Measurements from ENCODE around the gene PAX8. TPM values are rescaled to one million over a fixed set of nuclear protein-coding genes. Genes with fewer than 3 reads are reported as not detected.
"Not testable (repeated sequence)": the region's sequence is repeated elsewhere in the genome, so short reads cannot be mapped to it uniquely, and the experiment has no call there.

The PAX8 gene
- total and polyA plus RNA-seq, 4 donors, result 0.28 to 5.9 (median 2.3) TPM

- Histone ChIP-seq H3K9me3 (ENCODE audit: control insufficient read depth in 4 of 4, insufficient read depth in 3 of 4, low read length in 3 of 4) (peaks cover 0 to 2% (median 0%) of the 10 kb centered on the region in 4 donors), H3K27me3 (ENCODE audit: control insufficient read depth in 3 of 3, insufficient read depth in 3 of 3, low read length in 2 of 3) (peaks cover 0 to 25% (median 11%) of the 10 kb centered on the region in 3 donors), H3K36me3 (ENCODE audit: control insufficient read depth in 4 of 4, insufficient read depth in 4 of 4, low read length in 4 of 4) (no peaks in the 10 kb centered on the region), H3K4me1 (ENCODE audit: control insufficient read depth in 5 of 5, insufficient read depth in 5 of 5, low read length in 5 of 5) (peaks cover 0 to 6% (median 4%) of the 10 kb centered on the region in 5 donors), H3K27ac (ENCODE audit: low read depth in 1 of 2, low read length in 1 of 2) (no peak overlapping the region), H3K4me3 (no peak overlapping the region), H3K9ac (ENCODE audit: insufficient read depth in 1 of 2, low read length in 2 of 2) (no peak overlapping the region)
- TF ChIP-seq, protein P1, sequence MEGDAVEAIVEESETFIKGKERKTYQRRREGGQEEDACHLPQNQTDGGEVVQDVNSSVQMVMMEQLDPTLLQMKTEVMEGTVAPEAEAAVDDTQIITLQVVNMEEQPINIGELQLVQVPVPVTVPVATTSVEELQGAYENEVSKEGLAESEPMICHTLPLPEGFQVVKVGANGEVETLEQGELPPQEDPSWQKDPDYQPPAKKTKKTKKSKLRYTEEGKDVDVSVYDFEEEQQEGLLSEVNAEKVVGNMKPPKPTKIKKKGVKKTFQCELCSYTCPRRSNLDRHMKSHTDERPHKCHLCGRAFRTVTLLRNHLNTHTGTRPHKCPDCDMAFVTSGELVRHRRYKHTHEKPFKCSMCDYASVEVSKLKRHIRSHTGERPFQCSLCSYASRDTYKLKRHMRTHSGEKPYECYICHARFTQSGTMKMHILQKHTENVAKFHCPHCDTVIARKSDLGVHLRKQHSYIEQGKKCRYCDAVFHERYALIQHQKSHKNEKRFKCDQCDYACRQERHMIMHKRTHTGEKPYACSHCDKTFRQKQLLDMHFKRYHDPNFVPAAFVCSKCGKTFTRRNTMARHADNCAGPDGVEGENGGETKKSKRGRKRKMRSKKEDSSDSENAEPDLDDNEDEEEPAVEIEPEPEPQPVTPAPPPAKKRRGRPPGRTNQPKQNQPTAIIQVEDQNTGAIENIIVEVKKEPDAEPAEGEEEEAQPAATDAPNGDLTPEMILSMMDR (IDR thresholded peaks at IDR 0.05; ENCODE audit: control extremely low read depth, extremely low read depth), result no peak
- DNase-seq, result peak in 1 of 3 donors; percentile 35
- no peak for ATAC-seq (ENCODE audit: insufficient read depth, low FRiP score)
- 15% methylated on average over 26 to 28 of the region's 28 CpGs for WGBS, 2 donors
Measured at GRCh38 chr2:113291191-113291590, 12.5 kb upstream of the PAX8 start.

- 73 to 91% methylated on average over 5 of the region's 5 CpGs for WGBS, 2 donors
- ATAC-seq (ENCODE audit: insufficient read depth, low FRiP score); H3K9me3 ChIP-seq (ENCODE audit: control insufficient read depth in 4 of 4, insufficient read depth in 3 of 4, low read length in 3 of 4); H3K9ac ChIP-seq (ENCODE audit: insufficient read depth in 1 of 2, low read length in 2 of 2); H3K36me3 ChIP-seq (ENCODE audit: control insufficient read depth in 4 of 4, insufficient read depth in 4 of 4, low read length in 4 of 4); H3K4me3 ChIP-seq: not testable (repeated sequence)
- H3K27me3 ChIP-seq (ENCODE audit: control insufficient read depth in 3 of 3, insufficient read depth in 3 of 3, low read length in 2 of 3), result peaks cover 0 to 25% (median 11%) of the 10 kb centered on the region in 3 donors
- peak overlapping the region in 1 of 2 donors; percentile 67 for H3K27ac ChIP-seq (ENCODE audit: low read depth in 1 of 2, low read length in 1 of 2)
- peaks cover 0 to 13% (median 4%) of the 10 kb centered on the region in 5 donors for H3K4me1 ChIP-seq (ENCODE audit: control insufficient read depth in 5 of 5, insufficient read depth in 5 of 5, low read length in 5 of 5)
- DNase-seq, result peak; percentile 17 to 52 (median 48)
Measured at GRCh38 chr2:113288674-113289149, 10.0 kb upstream of the PAX8 start.

DNA sequence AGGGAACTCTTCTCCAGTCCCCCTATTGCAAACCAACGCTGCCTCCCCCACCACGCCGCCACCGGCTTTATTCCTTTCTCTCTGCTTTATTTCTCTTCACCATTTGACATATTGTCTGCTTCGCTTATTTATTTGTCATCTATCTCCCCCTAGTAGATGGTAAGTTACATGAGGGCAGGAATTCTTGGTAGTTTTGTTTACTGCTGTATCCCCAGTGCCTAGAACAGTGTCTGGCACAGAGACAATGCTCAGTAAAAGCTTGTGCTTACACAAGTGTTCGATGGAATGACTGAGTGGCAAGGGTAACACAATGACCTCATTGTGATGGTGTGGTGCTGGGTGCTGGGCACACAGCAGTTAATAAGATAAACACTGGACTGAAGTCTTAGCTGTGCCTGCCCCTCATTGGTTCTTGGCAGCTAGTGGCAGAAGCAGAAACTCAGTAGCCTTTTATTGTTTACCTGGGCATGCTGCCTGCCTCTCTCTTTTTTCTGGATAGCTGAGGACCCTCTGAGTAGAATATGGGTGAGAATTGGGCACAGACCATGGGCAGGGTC lies 9.5 kb upstream of the PAX8 start:
- peaks cover 0 to 18% (median 7%) of the 10 kb centered on the region in 5 donors for H3K4me1 ChIP-seq (ENCODE audit: control insufficient read depth in 5 of 5, insufficient read depth in 5 of 5, low read length in 5 of 5)
- DNase-seq, result peak in 1 of 3 donors; percentile 42
- H3K27ac ChIP-seq (ENCODE audit: low read depth in 1 of 2, low read length in 1 of 2), result peak overlapping the region in 1 of 2 donors; percentile 67
- not testable (repeated sequence) for H3K36me3 ChIP-seq (ENCODE audit: control insufficient read depth in 4 of 4, insufficient read depth in 4 of 4, low read length in 4 of 4); H3K9ac ChIP-seq (ENCODE audit: insufficient read depth in 1 of 2, low read length in 2 of 2); H3K9me3 ChIP-seq (ENCODE audit: control insufficient read depth in 4 of 4, insufficient read depth in 3 of 4, low read length in 3 of 4); H3K4me3 ChIP-seq; ATAC-seq (ENCODE audit: insufficient read depth, low FRiP score)
- peaks cover 0 to 21% (median 7%) of the 10 kb centered on the region in 3 donors for H3K27me3 ChIP-seq (ENCODE audit: control insufficient read depth in 3 of 3, insufficient read depth in 3 of 3, low read length in 2 of 3)
- 25 to 44% methylated on average over 4 to 6 of the region's 6 CpGs for WGBS, 2 donors

DNA sequence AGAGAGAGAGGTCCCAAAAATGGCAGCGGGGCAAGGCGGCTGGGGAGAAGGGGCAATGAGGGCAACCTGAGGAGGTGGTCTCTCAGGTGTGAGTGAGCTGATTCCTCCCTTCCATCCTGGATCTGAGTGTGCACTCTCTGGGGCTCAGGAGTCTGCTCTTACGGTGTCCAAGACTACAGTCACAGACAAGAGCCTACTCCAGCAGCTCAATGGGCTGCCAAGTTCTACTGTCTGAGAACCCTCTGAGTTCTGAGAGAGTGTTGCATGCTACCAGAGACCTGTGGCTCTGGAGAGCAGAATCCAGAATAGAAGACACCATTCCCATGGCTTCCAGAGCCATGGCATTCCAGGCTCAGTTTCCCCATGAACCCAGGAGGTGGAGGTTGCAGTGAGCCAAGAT lies 7.1 kb upstream of the PAX8 start:
- TF ChIP-seq, protein P1 (IDR thresholded peaks at IDR 0.05; ENCODE audit: control extremely low read depth, extremely low read depth), result no peak
- DNase-seq (no peak), ATAC-seq (ENCODE audit: insufficient read depth, low FRiP score) (no peak)
- Histone ChIP-seq H3K36me3 (ENCODE audit: control insufficient read depth in 4 of 4, insufficient read depth in 4 of 4, low read length in 4 of 4) (no peaks in the 10 kb centered on the region), H3K4me1 (ENCODE audit: control insufficient read depth in 5 of 5, insufficient read depth in 5 of 5, low read length in 5 of 5) (peaks cover 0 to 23% (median 8%) of the 10 kb centered on the region in 5 donors), H3K9ac (ENCODE audit: insufficient read depth in 1 of 2, low read length in 2 of 2) (no peak overlapping the region), H3K27me3 (ENCODE audit: control insufficient read depth in 3 of 3, insufficient read depth in 3 of 3, low read length in 2 of 3) (peaks cover 0 to 13% (median 7%) of the 10 kb centered on the region in 3 donors), H3K9me3 (ENCODE audit: control insufficient read depth in 4 of 4, insufficient read depth in 3 of 4, low read length in 3 of 4) (no peaks in the 10 kb centered on the region), H3K27ac (ENCODE audit: low read depth in 1 of 2, low read length in 1 of 2) (peak overlapping the region in 1 of 2 donors; percentile 60), H3K4me3 (no peak overlapping the region)
- WGBS, 2 donors, result 88 to 90% methylated on average over 3 of the region's 3 CpGs

DNA sequence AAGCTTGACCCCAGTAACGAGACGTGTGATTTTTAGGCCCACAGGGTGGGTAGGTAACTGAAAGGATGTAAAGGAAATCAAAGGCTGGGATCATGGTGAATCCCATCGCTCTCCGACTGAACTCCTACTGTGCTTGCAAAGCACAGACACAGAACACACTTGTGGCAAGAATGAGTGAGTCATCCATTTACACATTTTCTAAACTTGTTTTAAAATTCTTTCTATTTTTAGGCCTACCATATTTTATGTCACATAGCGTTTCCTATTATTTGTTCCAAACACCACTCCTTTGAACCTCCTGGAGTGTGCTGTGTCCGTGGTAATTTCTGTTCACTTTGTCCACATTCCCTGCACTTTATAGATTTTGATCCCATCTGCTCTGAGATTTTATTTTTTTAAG lies 6.3 kb upstream of the PAX8 start:
- H3K4me3 ChIP-seq; ATAC-seq (ENCODE audit: insufficient read depth, low FRiP score); DNase-seq; H3K36me3 ChIP-seq (ENCODE audit: control insufficient read depth in 4 of 4, insufficient read depth in 4 of 4, low read length in 4 of 4); H3K27ac ChIP-seq (ENCODE audit: low read depth in 1 of 2, low read length in 1 of 2); H3K9me3 ChIP-seq (ENCODE audit: control insufficient read depth in 4 of 4, insufficient read depth in 3 of 4, low read length in 3 of 4); H3K9ac ChIP-seq (ENCODE audit: insufficient read depth in 1 of 2, low read length in 2 of 2): not testable (repeated sequence)
- peaks cover 0 to 16% (median 12%) of the 10 kb centered on the region in 3 donors for H3K27me3 ChIP-seq (ENCODE audit: control insufficient read depth in 3 of 3, insufficient read depth in 3 of 3, low read length in 2 of 3)
- H3K4me1 ChIP-seq (ENCODE audit: control insufficient read depth in 5 of 5, insufficient read depth in 5 of 5, low read length in 5 of 5), result peaks cover 0 to 23% (median 8%) of the 10 kb centered on the region in 5 donors
- WGBS, 2 donors, result 67 to 89% methylated on average over 6 of the region's 6 CpGs
